Measurements from ENCODE around the gene PRR16. TPM values are rescaled to one million over a fixed set of nuclear protein-coding genes. Genes with fewer than 3 reads are reported as not detected.

The PRR16 gene
- total RNA-seq, 2 experiments from 2014 or later, result not detected

DNA sequence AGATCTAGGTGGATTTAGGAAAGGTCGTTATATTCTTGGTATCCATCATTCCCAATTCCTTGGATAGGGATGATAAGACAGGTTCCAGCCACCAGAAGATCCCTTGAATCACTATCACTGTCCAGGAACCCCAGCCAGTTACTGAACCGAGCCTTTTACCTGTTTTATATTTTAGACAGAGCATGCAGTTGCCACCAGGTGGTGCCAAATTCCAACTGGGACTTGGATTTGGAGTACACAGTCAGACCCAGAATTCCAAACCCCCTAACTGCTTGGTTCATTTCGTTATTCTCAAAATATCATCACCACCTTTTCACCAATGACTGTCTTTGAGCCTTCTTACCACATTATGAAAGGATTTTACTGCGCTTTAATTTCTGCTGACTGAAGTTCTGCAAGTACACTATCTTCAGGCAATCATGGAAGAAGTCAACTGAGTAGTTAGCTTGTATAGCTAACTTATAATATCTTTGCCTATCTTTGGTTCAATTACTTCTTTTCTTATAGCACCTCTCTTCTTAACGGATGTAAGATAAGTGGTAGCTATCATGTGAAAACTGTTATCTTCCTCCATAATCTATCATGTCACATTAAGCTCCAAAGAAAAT lies 191.8 kb downstream of the PRR16 start:
- ATAC-seq (no peak), DNase-seq (peak; percentile 30)
- Mint-ChIP-seq H3K4me3 (no peak overlapping the region), H3K27me3 (no peaks in the 10 kb centered on the region), H3K36me3 (ENCODE audit: low read depth) (no peaks in the 10 kb centered on the region), H3K27ac (no peak overlapping the region), H3K4me1 (ENCODE audit: low read depth) (no peaks in the 10 kb centered on the region), H3K9me3 (no peaks in the 10 kb centered on the region)
- POLR2A ChIA-PET, result no interaction called here
- TF ChIP-seq, protein P1, sequence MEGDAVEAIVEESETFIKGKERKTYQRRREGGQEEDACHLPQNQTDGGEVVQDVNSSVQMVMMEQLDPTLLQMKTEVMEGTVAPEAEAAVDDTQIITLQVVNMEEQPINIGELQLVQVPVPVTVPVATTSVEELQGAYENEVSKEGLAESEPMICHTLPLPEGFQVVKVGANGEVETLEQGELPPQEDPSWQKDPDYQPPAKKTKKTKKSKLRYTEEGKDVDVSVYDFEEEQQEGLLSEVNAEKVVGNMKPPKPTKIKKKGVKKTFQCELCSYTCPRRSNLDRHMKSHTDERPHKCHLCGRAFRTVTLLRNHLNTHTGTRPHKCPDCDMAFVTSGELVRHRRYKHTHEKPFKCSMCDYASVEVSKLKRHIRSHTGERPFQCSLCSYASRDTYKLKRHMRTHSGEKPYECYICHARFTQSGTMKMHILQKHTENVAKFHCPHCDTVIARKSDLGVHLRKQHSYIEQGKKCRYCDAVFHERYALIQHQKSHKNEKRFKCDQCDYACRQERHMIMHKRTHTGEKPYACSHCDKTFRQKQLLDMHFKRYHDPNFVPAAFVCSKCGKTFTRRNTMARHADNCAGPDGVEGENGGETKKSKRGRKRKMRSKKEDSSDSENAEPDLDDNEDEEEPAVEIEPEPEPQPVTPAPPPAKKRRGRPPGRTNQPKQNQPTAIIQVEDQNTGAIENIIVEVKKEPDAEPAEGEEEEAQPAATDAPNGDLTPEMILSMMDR (IDR thresholded peaks at IDR 0.05), result peak; percentile 26
- intact Hi-C loops (cut with micrococcal nuclease), result no loop called here
- CTCF ChIA-PET, result no interaction called here

DNA sequence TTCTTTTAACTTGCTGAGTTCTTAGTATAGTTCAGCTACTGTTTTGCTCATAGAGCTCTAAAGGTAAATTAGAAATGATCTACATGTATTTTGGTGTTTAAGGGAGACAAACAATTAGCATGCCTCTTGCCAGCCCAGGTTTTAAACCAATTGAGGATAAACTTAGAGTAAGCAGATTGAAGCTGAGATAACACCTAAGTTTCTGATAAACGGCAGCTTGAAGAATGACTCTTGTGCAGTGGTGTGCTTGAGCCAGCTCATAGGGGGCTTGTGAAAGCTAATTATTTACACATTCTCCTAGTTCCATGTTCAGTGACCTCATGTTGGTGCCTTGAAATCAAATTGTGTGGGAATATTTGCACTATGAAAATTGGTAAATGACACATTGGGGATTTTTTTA lies 193.0 kb downstream of the PRR16 start:
- Mint-ChIP-seq H3K36me3 (ENCODE audit: low read depth) (no peaks in the 10 kb centered on the region), H3K4me3 (no peak overlapping the region), H3K9me3 (no peaks in the 10 kb centered on the region), H3K27ac (no peak overlapping the region), H3K27me3 (no peaks in the 10 kb centered on the region), H3K4me1 (ENCODE audit: low read depth) (no peaks in the 10 kb centered on the region)
- ChIA-PET CTCF (no interaction called here), POLR2A (no interaction called here)
- DNase-seq (no peak), ATAC-seq (no peak)
- TF ChIP-seq, protein P1 (IDR thresholded peaks at IDR 0.05), result no peak
- intact Hi-C loops (cut with micrococcal nuclease), result no loop called here

DNA sequence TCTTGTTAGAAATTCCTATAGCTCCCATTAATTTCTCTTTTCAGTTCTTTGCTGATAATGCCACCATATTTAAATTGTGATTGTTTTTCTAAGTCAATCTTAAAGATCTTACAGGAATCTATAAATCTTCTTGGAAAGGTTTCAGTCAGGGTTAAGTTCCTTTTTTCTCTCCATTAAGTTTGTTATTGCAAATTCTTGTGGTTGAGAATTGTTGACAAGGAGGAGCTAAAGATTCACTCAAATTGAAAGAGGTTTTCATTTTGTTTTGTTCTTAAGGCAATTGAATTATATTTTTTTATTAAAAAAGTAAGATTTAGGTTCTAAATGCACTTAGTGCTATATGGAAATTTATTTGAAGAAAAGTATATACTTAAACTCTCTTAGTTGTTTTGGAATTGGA lies 213.4 kb downstream of the PRR16 start:
- Mint-ChIP-seq H3K36me3 (ENCODE audit: low read depth) (no peaks in the 10 kb centered on the region), H3K4me1 (ENCODE audit: low read depth) (no peaks in the 10 kb centered on the region), H3K27me3 (no peaks in the 10 kb centered on the region), H3K9me3 (peaks cover 5% of the 10 kb centered on the region), H3K27ac (no peak overlapping the region), H3K4me3 (no peak overlapping the region)
- TF ChIP-seq, protein P1 (IDR thresholded peaks at IDR 0.05), result no peak
- ATAC-seq (no peak), DNase-seq (no peak)
- CTCF ChIA-PET, result no interaction called here
- intact Hi-C loops (cut with micrococcal nuclease), result no loop called here
- POLR2A ChIA-PET, result no interaction called here

DNA sequence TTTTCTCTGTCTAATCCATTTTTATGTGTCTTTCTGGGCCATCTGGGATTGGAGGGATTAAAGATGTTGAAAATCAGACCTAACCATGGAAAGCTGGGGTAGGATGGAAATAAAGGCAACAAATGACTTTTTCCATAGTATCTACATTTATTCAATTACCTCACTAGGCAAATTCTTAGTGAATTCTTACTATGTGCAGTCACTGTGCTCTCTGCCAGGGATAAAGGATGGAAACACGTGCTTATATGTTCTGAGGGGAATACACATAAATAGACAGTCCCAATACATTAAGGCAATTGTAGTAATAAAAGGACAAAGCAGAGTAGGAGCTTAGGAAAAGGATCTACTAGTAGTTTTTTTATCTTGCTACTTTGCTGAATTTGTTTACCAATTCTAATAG lies 214.2 kb downstream of the PRR16 start:
- CTCF ChIA-PET, result no interaction called here
- Mint-ChIP-seq H3K36me3 (ENCODE audit: low read depth) (no peaks in the 10 kb centered on the region), H3K27me3 (no peaks in the 10 kb centered on the region), H3K27ac (no peak overlapping the region), H3K4me3 (no peak overlapping the region), H3K4me1 (ENCODE audit: low read depth) (no peaks in the 10 kb centered on the region), H3K9me3 (peaks cover 5% of the 10 kb centered on the region)
- POLR2A ChIA-PET, result no interaction called here
- no peak for DNase-seq
- no peak for ATAC-seq
- TF ChIP-seq, protein P1 (IDR thresholded peaks at IDR 0.05), result no peak
- intact Hi-C loops (cut with micrococcal nuclease), result no loop called here

GRCh38 chr5:120682851-120683250 lies 218.8 kb downstream of the PRR16 start:
- ATAC-seq, result no peak
- no peak for DNase-seq
- ChIA-PET POLR2A (no interaction called here), CTCF (no interaction called here)
- intact Hi-C loops (cut with micrococcal nuclease), result no loop called here
- Mint-ChIP-seq H3K4me1 (ENCODE audit: low read depth) (no peaks in the 10 kb centered on the region), H3K27me3 (no peaks in the 10 kb centered on the region), H3K9me3 (peaks cover 3% of the 10 kb centered on the region), H3K36me3 (ENCODE audit: low read depth) (no peaks in the 10 kb centered on the region), H3K27ac (no peak overlapping the region), H3K4me3 (no peak overlapping the region)
- TF ChIP-seq, protein P1 (IDR thresholded peaks at IDR 0.05), result no peak
